ENCODE data around the gene BCOR.

The BCOR gene

DNA sequence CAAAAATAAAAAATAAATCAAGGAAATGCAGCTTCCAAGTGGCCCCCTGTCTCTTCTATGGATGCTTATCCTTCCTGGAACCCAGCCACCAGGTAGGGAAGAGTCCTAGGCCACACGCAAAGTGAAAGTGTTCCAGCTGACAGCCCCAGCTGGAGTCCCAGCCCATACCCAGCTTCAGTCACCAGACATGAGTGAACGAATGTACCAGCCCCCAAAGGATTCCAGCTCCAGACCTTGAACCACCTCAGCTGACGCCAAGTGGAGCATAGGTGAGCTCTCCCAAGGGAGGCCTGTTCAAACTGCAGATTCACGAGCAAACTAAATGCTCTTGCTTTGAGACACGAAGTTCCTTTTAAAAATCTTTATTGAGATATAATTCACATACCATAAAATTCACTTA lies 62.0 kb downstream of the BCOR start:
- TF ChIP-seq, protein P1, sequence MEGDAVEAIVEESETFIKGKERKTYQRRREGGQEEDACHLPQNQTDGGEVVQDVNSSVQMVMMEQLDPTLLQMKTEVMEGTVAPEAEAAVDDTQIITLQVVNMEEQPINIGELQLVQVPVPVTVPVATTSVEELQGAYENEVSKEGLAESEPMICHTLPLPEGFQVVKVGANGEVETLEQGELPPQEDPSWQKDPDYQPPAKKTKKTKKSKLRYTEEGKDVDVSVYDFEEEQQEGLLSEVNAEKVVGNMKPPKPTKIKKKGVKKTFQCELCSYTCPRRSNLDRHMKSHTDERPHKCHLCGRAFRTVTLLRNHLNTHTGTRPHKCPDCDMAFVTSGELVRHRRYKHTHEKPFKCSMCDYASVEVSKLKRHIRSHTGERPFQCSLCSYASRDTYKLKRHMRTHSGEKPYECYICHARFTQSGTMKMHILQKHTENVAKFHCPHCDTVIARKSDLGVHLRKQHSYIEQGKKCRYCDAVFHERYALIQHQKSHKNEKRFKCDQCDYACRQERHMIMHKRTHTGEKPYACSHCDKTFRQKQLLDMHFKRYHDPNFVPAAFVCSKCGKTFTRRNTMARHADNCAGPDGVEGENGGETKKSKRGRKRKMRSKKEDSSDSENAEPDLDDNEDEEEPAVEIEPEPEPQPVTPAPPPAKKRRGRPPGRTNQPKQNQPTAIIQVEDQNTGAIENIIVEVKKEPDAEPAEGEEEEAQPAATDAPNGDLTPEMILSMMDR (IDR thresholded peaks at IDR 0.05; ENCODE audit: low read depth, low read length), result no peak
- in situ Hi-C loops (cut with HindIII; ENCODE audit: low sequenced_read_pairs), result no loop called here
- H3K4me3 ChIP-seq (ENCODE audit: low read depth, low read length), result no peak overlapping the region
- no peak for DNase-seq (ENCODE audit: low read depth, low spot score)

GRCh38 chrX:40031911-40032310 lies 65.8 kb downstream of the BCOR start:
- no peak for DNase-seq (ENCODE audit: low read depth, low spot score)
- in situ Hi-C loops (cut with HindIII; ENCODE audit: low sequenced_read_pairs), result no loop called here
- no peak overlapping the region for H3K4me3 ChIP-seq (ENCODE audit: low read depth, low read length)
- TF ChIP-seq, protein P1 (IDR thresholded peaks at IDR 0.05; ENCODE audit: low read depth, low read length), result no peak

GRCh38 chrX:40030205-40030604 lies 67.6 kb downstream of the BCOR start:
- no peak for DNase-seq (ENCODE audit: low read depth, low spot score)
- TF ChIP-seq, protein P1 (IDR thresholded peaks at IDR 0.05; ENCODE audit: low read depth, low read length), result no peak
- in situ Hi-C loops (cut with HindIII; ENCODE audit: low sequenced_read_pairs), result no loop called here
- H3K4me3 ChIP-seq (ENCODE audit: low read depth, low read length), result no peak overlapping the region

- no peak overlapping the region for H3K4me3 ChIP-seq (ENCODE audit: low read depth, low read length)
- TF ChIP-seq, protein P1 (IDR thresholded peaks at IDR 0.05; ENCODE audit: low read depth, low read length), result no peak
- no peak for DNase-seq (ENCODE audit: low read depth, low spot score)
- in situ Hi-C loops (cut with HindIII; ENCODE audit: low sequenced_read_pairs), result no loop called here
Observed at GRCh38 chrX:40022421-40022820, 75.3 kb downstream of the BCOR start.

DNA sequence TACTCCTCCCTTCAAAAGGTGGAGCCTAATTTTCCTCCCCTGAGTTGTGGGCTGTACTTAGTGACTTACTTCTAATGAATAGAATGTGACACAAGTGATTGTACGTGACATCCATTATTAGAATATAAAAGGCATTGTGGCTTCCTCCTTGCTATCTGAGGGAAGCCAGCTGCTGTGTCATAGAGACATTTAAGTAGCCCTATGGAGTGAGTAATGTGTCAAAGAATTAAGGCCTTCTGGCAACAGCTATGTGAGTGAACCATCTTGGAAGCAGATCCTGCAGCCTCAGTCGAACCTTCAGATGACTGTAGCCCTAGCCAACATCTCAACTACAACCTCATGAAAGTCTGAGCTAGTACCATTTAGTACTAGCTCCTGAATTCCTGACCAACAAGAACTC lies 76.1 kb downstream of the BCOR start:
- in situ Hi-C loops (cut with HindIII; ENCODE audit: low sequenced_read_pairs), result no loop called here
- TF ChIP-seq, protein P1 (IDR thresholded peaks at IDR 0.05; ENCODE audit: low read depth, low read length), result no peak
- no peak overlapping the region for H3K4me3 ChIP-seq (ENCODE audit: low read depth, low read length)
- no peak for DNase-seq (ENCODE audit: low read depth, low spot score)

GRCh38 chrX:40019541-40019940 lies 78.2 kb downstream of the BCOR start:
- H3K4me3 ChIP-seq (ENCODE audit: low read depth, low read length), result no peak overlapping the region
- TF ChIP-seq, protein P1 (IDR thresholded peaks at IDR 0.05; ENCODE audit: low read depth, low read length), result no peak
- DNase-seq (ENCODE audit: low read depth, low spot score), result no peak
- in situ Hi-C loops (cut with HindIII; ENCODE audit: low sequenced_read_pairs), result no loop called here

- H3K4me3 ChIP-seq (ENCODE audit: low read depth, low read length), result no peak overlapping the region
- TF ChIP-seq, protein P1 (IDR thresholded peaks at IDR 0.05; ENCODE audit: low read depth, low read length), result no peak
- DNase-seq (ENCODE audit: low read depth, low spot score), result no peak
- in situ Hi-C loops (cut with HindIII; ENCODE audit: low sequenced_read_pairs), result no loop called here
Observed at GRCh38 chrX:40018041-40018440, 79.7 kb downstream of the BCOR start.

All from astrocyte of the spinal cord (primary cell).